ENCODE results near the gene MYADML2.

DNA sequence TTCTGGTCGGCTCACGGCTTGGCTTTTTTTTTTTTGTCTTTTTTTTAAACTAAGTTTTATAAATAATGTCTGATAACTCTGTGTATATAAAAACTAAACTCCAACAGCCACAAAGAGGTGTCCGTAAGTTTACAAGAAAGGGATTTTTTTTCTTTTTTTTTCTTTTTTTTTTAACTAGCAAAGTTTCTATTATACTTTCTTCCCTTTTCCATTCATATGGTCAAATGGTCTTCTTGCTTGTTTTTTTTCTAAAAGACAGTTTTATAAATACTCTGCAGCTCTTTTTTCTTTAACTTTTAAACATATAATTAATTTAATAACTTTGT is 25.5 kb downstream of the MYADML2 start:
- TF ChIP-seq, protein P1, sequence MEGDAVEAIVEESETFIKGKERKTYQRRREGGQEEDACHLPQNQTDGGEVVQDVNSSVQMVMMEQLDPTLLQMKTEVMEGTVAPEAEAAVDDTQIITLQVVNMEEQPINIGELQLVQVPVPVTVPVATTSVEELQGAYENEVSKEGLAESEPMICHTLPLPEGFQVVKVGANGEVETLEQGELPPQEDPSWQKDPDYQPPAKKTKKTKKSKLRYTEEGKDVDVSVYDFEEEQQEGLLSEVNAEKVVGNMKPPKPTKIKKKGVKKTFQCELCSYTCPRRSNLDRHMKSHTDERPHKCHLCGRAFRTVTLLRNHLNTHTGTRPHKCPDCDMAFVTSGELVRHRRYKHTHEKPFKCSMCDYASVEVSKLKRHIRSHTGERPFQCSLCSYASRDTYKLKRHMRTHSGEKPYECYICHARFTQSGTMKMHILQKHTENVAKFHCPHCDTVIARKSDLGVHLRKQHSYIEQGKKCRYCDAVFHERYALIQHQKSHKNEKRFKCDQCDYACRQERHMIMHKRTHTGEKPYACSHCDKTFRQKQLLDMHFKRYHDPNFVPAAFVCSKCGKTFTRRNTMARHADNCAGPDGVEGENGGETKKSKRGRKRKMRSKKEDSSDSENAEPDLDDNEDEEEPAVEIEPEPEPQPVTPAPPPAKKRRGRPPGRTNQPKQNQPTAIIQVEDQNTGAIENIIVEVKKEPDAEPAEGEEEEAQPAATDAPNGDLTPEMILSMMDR (IDR thresholded peaks at IDR 0.05; ENCODE audit: insufficient read depth, low read length, poor library complexity, severe bottlenecking) = no peak
- no peak for TF ChIP-seq EZH2phosphoT487 (conservative IDR thresholded peaks at IDR 0.05; ENCODE audit: low read length)

Measured in SU-DHL-6 (cell line).